ENCODE results near the gene CXCL13.

- TF ChIP-seq, protein P1, sequence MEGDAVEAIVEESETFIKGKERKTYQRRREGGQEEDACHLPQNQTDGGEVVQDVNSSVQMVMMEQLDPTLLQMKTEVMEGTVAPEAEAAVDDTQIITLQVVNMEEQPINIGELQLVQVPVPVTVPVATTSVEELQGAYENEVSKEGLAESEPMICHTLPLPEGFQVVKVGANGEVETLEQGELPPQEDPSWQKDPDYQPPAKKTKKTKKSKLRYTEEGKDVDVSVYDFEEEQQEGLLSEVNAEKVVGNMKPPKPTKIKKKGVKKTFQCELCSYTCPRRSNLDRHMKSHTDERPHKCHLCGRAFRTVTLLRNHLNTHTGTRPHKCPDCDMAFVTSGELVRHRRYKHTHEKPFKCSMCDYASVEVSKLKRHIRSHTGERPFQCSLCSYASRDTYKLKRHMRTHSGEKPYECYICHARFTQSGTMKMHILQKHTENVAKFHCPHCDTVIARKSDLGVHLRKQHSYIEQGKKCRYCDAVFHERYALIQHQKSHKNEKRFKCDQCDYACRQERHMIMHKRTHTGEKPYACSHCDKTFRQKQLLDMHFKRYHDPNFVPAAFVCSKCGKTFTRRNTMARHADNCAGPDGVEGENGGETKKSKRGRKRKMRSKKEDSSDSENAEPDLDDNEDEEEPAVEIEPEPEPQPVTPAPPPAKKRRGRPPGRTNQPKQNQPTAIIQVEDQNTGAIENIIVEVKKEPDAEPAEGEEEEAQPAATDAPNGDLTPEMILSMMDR (conservative IDR thresholded peaks at IDR 0.05) = no peak
- TF ChIP-seq EZH2 (IDR thresholded peaks at IDR 0.05; ENCODE audit: low read depth) = no peak
These were observed 19.9 kb downstream of the CXCL13 start for GRCh38 chr4:77625485-77625884.

Data from PC-9 (cell line).